Astrocyte of the spinal cord (primary cell): ENCODE results near the gene HPX.

ENCODE experiments used
- DNase-seq: peaks from one replicate; pipeline ENCODE4 v3.0.0; 2011; ENCODE audit warnings: low read depth, low spot score
- H3K4me3 ChIP-seq: 2 replicates; pipeline ENCODE4 v1.5.1; 2011; ENCODE audit warnings: low read depth, mild to moderate bottlenecking, low read length, moderate library complexity
- CTCF ChIP-seq: IDR thresholded peaks from 2 replicates; pipeline ENCODE4 v1.5.1; 2012; ENCODE audit warnings: low read depth, mild to moderate bottlenecking, low read length, inconsistent platforms
- in situ Hi-C: cut with HindIII; loops from 2 replicates; pipeline ENCODE4 v1.10.0; 2017; ENCODE audit warnings: low sequenced_read_pairs

Gene HPX

GRCh38 chr11:6483015-6483414 lies 42.2 kb upstream of the HPX start:
- no peak overlapping the region for H3K4me3 ChIP-seq
- DNase-seq = no peak
- TF ChIP-seq CTCF = no peak
- in situ Hi-C loops = no loop called here

- in situ Hi-C loops = no loop called here
- no peak for TF ChIP-seq CTCF
- DNase-seq = no peak
- H3K4me3 ChIP-seq = peak overlapping the region; percentile 79
These were observed 41.7 kb upstream of the HPX start for GRCh38 chr11:6482441-6482840.

GRCh38 chr11:6481924-6482275 lies 41.1 kb upstream of the HPX start:
- in situ Hi-C loops = no loop called here
- no peak for TF ChIP-seq CTCF
- no peak for DNase-seq
- H3K4me3 ChIP-seq = peak overlapping the region; percentile 79

GRCh38 chr11:6481012-6481923 lies 40.5 kb upstream of the HPX start, which contains the start of the genes ARFIP2 and TIMM10B:
TSS of gene ARFIP2 (minus strand) at chr11:6481331. CDS start at chr11:6480421, 910 bp downstream.
TSS of gene TIMM10B (plus strand) at chr11:6481501. CDS start at chr11:6481517, 16 bp downstream.
- in situ Hi-C loops = no loop called here
- no peak for TF ChIP-seq CTCF
- peak within 1 kb of the TSS; percentile 79 for H3K4me3 ChIP-seq
- peak; percentile 98 for DNase-seq

GRCh38 chr11:6480299-6480914 lies 39.6 kb upstream of the HPX start:
- in situ Hi-C loops = no loop called here
- peak overlapping the region; percentile 79 for H3K4me3 ChIP-seq
- TF ChIP-seq CTCF = no peak
- DNase-seq = no peak

- TF ChIP-seq CTCF = no peak
- no peak overlapping the region for H3K4me3 ChIP-seq
- DNase-seq = no peak
- in situ Hi-C loops = no loop called here
These were observed 35.8 kb upstream of the HPX start for GRCh38 chr11:6476571-6476970.
